Hepatocyte (in vitro differentiated cells): ENCODE results near the gene ARHGEF10L. TPM values are rescaled to one million over a fixed set of nuclear protein-coding genes. Genes with fewer than 3 reads are reported as not detected.

Experiments used
- DNase-seq: peaks from one replicate; pipeline ENCODE4 v3.0.0-alpha.2; 2016; ENCODE audit warnings: low spot score
- H2AFZ ChIP-seq: fragments of 200-600 bp; sonication (generic); 2 replicates; pipeline ENCODE4 v1.6.0; 2016; ENCODE audit warnings: antibody characterized with exemption, mild to moderate bottlenecking
- H3K27ac ChIP-seq: fragments of 200-600 bp; sonication (generic); 2 replicates; pipeline ENCODE4 v1.5.1; 2016; ENCODE audit warnings: mild to moderate bottlenecking
- H3K27me3 ChIP-seq: fragments of 200-600 bp; sonication (generic); 2 replicates; pipeline ENCODE4 v1.6.1; 2016
- H3K36me3 ChIP-seq: fragments of 200-600 bp; sonication (generic); replicated peaks from 2 replicates; pipeline ENCODE4 v1.5.1; 2016; ENCODE audit warnings: low read depth; ENCODE audit not compliant: insufficient read depth
- H3K4me1 ChIP-seq: fragments of 200-600 bp; sonication (generic); 2 replicates; pipeline ENCODE4 v1.5.1; 2016; ENCODE audit warnings: mild to moderate bottlenecking, moderate library complexity; ENCODE audit not compliant: insufficient read depth
- H3K4me2 ChIP-seq: fragments of 200-600 bp; sonication (generic); 2 replicates; pipeline ENCODE4 v1.6.0; 2016
- H3K4me3 ChIP-seq: fragments of 200-600 bp; sonication (generic); 2 replicates; pipeline ENCODE4 v1.5.1; 2016; ENCODE audit warnings: mild to moderate bottlenecking
- H3K79me2 ChIP-seq: fragments of 200-600 bp; sonication (generic); 2 replicates; pipeline ENCODE4 v1.6.0; 2017; ENCODE audit warnings: mild to moderate bottlenecking
- H3K9me2 ChIP-seq: fragments of 200-600 bp; sonication (generic); replicated peaks from 2 replicates; pipeline ENCODE4 v1.6.0; 2017; ENCODE audit warnings: mild to moderate bottlenecking; ENCODE audit not compliant: insufficient read depth
- H3K9me3 ChIP-seq: fragments of 200-600 bp; sonication (generic); 2 replicates; pipeline ENCODE4 v1.5.1; 2016; ENCODE audit warnings: low read depth, mild to moderate bottlenecking
- H4K20me1 ChIP-seq: fragments of 200-600 bp; sonication (generic); 2 replicates; pipeline ENCODE4 v1.6.0; 2016; ENCODE audit warnings: mild to moderate bottlenecking; ENCODE audit not compliant: insufficient read depth, poor library complexity, severe bottlenecking
- CTCF ChIP-seq: fragments of 200-600 bp; sonication (generic); IDR thresholded peaks from 2 replicates; pipeline ENCODE4 v1.5.1; 2016; ENCODE audit warnings: antibody characterized with exemption, mild to moderate bottlenecking; ENCODE audit not compliant: poor library complexity
- EZH2 ChIP-seq: fragments of 200-600 bp; sonication (generic); IDR thresholded peaks from 2 replicates; pipeline ENCODE4 v1.6.1; 2016; ENCODE audit warnings: antibody characterized with exemption, mild to moderate bottlenecking, borderline replicate concordance
- EZH2phosphoT487 ChIP-seq: fragments of 200-600 bp; sonication (generic); IDR thresholded peaks from one replicate; pipeline ENCODE4 v1.6.1; 2018; ENCODE audit warnings: antibody characterized with exemption, mild to moderate bottlenecking, low read depth, moderate library complexity; ENCODE audit not compliant: unreplicated experiment, severe bottlenecking
- WGBS: methylation state at CpG from one replicate; pipeline ENCODE4 v1.1.6; 2016; ENCODE audit warnings: low lambda C conversion rate; ENCODE audit errors: missing lambda C conversion rate; 5-methylcytosine and 5-hydroxymethylcytosine counted together
- polyA plus RNA-seq: library from polyadenylated mRNA; unstranded; fragments of >200 nt; fragmentation: Nextera tagmentation; extraction: Ambion mirVana; gene quantifications from 2 replicates; pipeline ENCODE4 v1.2.1, GENCODE V29; 2016
- total RNA-seq: library from RNA; depleted of rRNA; stranded (reverse); fragments of >200 nt; gene quantifications from 2 replicates; pipeline ENCODE4 v1.2.3, GENCODE V29; 2014

ARHGEF10L gene
- total and polyA plus RNA-seq, 2 experiments from 2014 or later: 40.4 to 48.3 TPM

GRCh38 chr1:17605582-17606344, 66.3 kb downstream of the ARHGEF10L start:
- Histone ChIP-seq H2AFZ (no peak overlapping the region), H3K4me3 (no peak overlapping the region), H3K79me2 (peaks cover 6% of the 10 kb centered on the region), H3K9me2 (no peaks in the 10 kb centered on the region), H3K36me3 (no peaks in the 10 kb centered on the region), H3K9me3 (no peaks in the 10 kb centered on the region), H3K4me1 (no peaks in the 10 kb centered on the region), H3K27me3 (no peaks in the 10 kb centered on the region), H3K27ac (no peak overlapping the region), H4K20me1 (no peaks in the 10 kb centered on the region), H3K4me2 (no peak overlapping the region)
- DNase-seq: peak; percentile 41
- 76% methylated on average over 15 of the region's 15 CpGs for WGBS
- no peak for TF ChIP-seq EZH2phosphoT487
- TF ChIP-seq CTCF: no peak
- TF ChIP-seq EZH2: no peak

- TF ChIP-seq EZH2 (no peak), CTCF (peak; percentile 91), EZH2phosphoT487 (no peak)
- Histone ChIP-seq H3K36me3 (no peaks in the 10 kb centered on the region), H3K4me3 (no peak overlapping the region), H3K27ac (no peak overlapping the region), H3K9me2 (no peaks in the 10 kb centered on the region), H3K4me2 (no peak overlapping the region), H3K4me1 (no peaks in the 10 kb centered on the region), H3K27me3 (no peaks in the 10 kb centered on the region), H2AFZ (no peak overlapping the region), H4K20me1 (no peaks in the 10 kb centered on the region), H3K79me2 (no peaks in the 10 kb centered on the region), H3K9me3 (no peaks in the 10 kb centered on the region)
- DNase-seq: peak; percentile 83
- WGBS: 70% methylated on average over 14 of the region's 14 CpGs
These were observed 67.4 kb downstream of the ARHGEF10L start for GRCh38 chr1:17606826-17607440.

GRCh38 chr1:17607644-17608581, 68.4 kb downstream of the ARHGEF10L start:
- Histone ChIP-seq H3K36me3 (no peaks in the 10 kb centered on the region), H3K27me3 (no peaks in the 10 kb centered on the region), H3K9me2 (no peaks in the 10 kb centered on the region), H3K9me3 (no peaks in the 10 kb centered on the region), H3K27ac (no peak overlapping the region), H3K79me2 (no peaks in the 10 kb centered on the region), H3K4me1 (no peaks in the 10 kb centered on the region), H2AFZ (no peak overlapping the region), H3K4me2 (no peak overlapping the region), H4K20me1 (no peaks in the 10 kb centered on the region), H3K4me3 (no peak overlapping the region)
- TF ChIP-seq EZH2phosphoT487 (no peak), CTCF (no peak), EZH2 (no peak)
- whole genome bisulfite sequencing: 95% methylated on average over 30 of the region's 34 CpGs
- no peak for DNase-seq
